ENCODE results near the gene ZNF782.

GRCh38 chr9:96885424-96885823, 31.1 kb upstream of the ZNF782 start:
- no peak for TF ChIP-seq EZH2 (IDR thresholded peaks at IDR 0.05; ENCODE audit: borderline replicate concordance, low read depth, low read length, severe bottlenecking)
- TF ChIP-seq CTCF (IDR thresholded peaks at IDR 0.05; ENCODE audit: borderline replicate concordance, extremely low read depth, low read length, poor library complexity, severe bottlenecking), result no peak

Data from DND-41 (cell line).